K562 (cell line): ENCODE results near the gene ERCC6. TPM values are rescaled to one million over a fixed set of nuclear protein-coding genes. Genes with fewer than 3 reads are reported as not detected.

Experiments
- CREM ChIP-seq: IDR thresholded peaks from 2 replicates; pipeline ENCODE4 v1.6.1; 2014; ENCODE audit warnings: antibody characterized with exemption, low read depth
- GTF2E2 ChIP-seq: fragments of 200-800 bp; sonication (Bioruptor generic); IDR thresholded peaks from 2 replicates; pipeline ENCODE4 v1.6.1; 2016; ENCODE audit warnings: missing genetic modification characterization, missing compliant biosample characterization
- KDM1A ChIP-seq, 2 experiments: fragments of 450-650 bp; IDR thresholded peaks; 2 replicates each; pipeline ENCODE4 v1.6.1; 2016; ENCODE audit warnings: mild to moderate bottlenecking in 2 of 2
- PPARD ChIP-seq: fragments of 250-450 bp; sonication (Bioruptor Pico); IDR thresholded peaks from 2 replicates; pipeline ENCODE4 v1.8.0; 2022; ENCODE audit warnings: inconsistent platforms, mild to moderate bottlenecking, moderate library complexity
- RAD51 ChIP-seq: fragments of 450-650 bp; IDR thresholded peaks from 2 replicates; pipeline ENCODE4 v1.7.1; 2016; ENCODE audit warnings: low read depth, mild to moderate bottlenecking, borderline replicate concordance
- RCOR1 ChIP-seq, 2 experiments: IDR thresholded peaks; 2 replicates each; pipeline ENCODE4 v1.6.1; 2012; ENCODE audit warnings: low read depth in 2 of 2, low read length in 2 of 2, borderline replicate concordance in 1 of 2, improper control_type of control experiment in 1 of 2
- SMARCC2 ChIP-seq: fragments of 450-650 bp; IDR thresholded peaks from 2 replicates; pipeline ENCODE4 v1.6.1; 2017; ENCODE audit warnings: antibody characterized with exemption, moderate library complexity, mild to moderate bottlenecking, low read depth
- SRF ChIP-seq, 2 experiments: fragments of 250-450, 450-650 bp in 1 of 2; sonication (Bioruptor Pico) in 1 of 2; sonication (generic) in 1 of 2; formaldehyde crosslinking; IDR thresholded peaks; 2 replicates each; pipeline versions ENCODE4 v1.5.0 to v1.5.1; 2020 to 2022; ENCODE audit warnings: mild to moderate bottlenecking in 1 of 2, missing genetic modification reagents in 1 of 2
- TBL1XR1 ChIP-seq, 2 experiments: IDR thresholded peaks; 2 replicates each; pipeline ENCODE4 v1.6.1; 2012; ENCODE audit warnings: improper control_type of control experiment in 2 of 2, low read length in 2 of 2, mild to moderate bottlenecking in 1 of 2
- TCFL5 ChIP-seq: fragments of 250-450 bp; sonication (Bioruptor Pico); conservative IDR thresholded peaks from 2 replicates; pipeline ENCODE4 v1.6.1; 2021; ENCODE audit warnings: mild to moderate bottlenecking, moderate library complexity, matching md5 sums
- THRAP3 ChIP-seq: fragments of 450-650 bp; IDR thresholded peaks from 2 replicates; pipeline ENCODE4 v1.6.1; 2016; ENCODE audit warnings: mild to moderate bottlenecking, inconsistent platforms, borderline replicate concordance
- VEZF1 ChIP-seq: fragments of 200-800 bp; sonication (Bioruptor generic); IDR thresholded peaks from 2 replicates; pipeline ENCODE4 v1.6.1; 2017; ENCODE audit warnings: missing genetic modification characterization, missing compliant biosample characterization
- ZFP1 ChIP-seq: fragments of 450-650 bp; formaldehyde crosslinking; IDR thresholded peaks from 2 replicates; pipeline ENCODE4 v1.4.0; 2020; ENCODE audit warnings: mild to moderate bottlenecking, mixed read lengths
- ZNF263 ChIP-seq: sonication (generic); formaldehyde crosslinking; IDR thresholded peaks from 2 replicates; pipeline ENCODE4 v1.8.0; 2022; ENCODE audit warnings: mild to moderate bottlenecking, missing genetic modification reagents, borderline replicate concordance
- ZNF316 ChIP-seq: fragments of 450-650 bp; IDR thresholded peaks from 2 replicates; pipeline ENCODE4 v1.6.1; 2016
- ZNF408 ChIP-seq: fragments of 250-450 bp; sonication (Bioruptor Pico); IDR thresholded peaks from 2 replicates; pipeline ENCODE4 v1.4.0; 2020; ENCODE audit warnings: low read depth, mild to moderate bottlenecking, moderate library complexity
- ZNF518B ChIP-seq: fragments of 250-450 bp; sonication (Bioruptor Pico); IDR thresholded peaks from 2 replicates; pipeline ENCODE4 v1.5.0; 2021; ENCODE audit warnings: mild to moderate bottlenecking, moderate library complexity
- polyA plus RNA-seq, 8 experiments: library from polyadenylated mRNA; depleted of rRNA in 4 of 8; stranded (reverse) in 5 of 8; unstranded in 3 of 8; fragments of >200 nt; fragmentation: Nextera tagmentation in 2 of 8; fragmentation: Illumina TruSeq in 1 of 8; extraction: Ambion mirVana in 2 of 8; extraction: Trizol in 1 of 8; gene quantifications; 2 replicates each; pipeline versions ENCODE4 v1.2.1 to v1.2.3, GENCODE V29; 2011 to 2014; ENCODE audit warnings: inconsistent platforms in 1 of 8, missing spikeins in 1 of 8
- total RNA-seq, 7 experiments: library from RNA; depleted of rRNA in 6 of 7; stranded (reverse); fragments of >200 nt in 6 of 7; fragmentation: Illumina TruSeq in 2 of 7; extraction: Trizol in 2 of 7; gene quantifications; 2 replicates each; pipeline versions ENCODE4 v1.2.1 to v1.2.3, GENCODE V29; 2011 to 2021; ENCODE audit warnings: low replicate concordance in 1 of 7
- TF ChIP-seq, protein P1 (sequence below): fragments of 250-450 bp; sonication (Bioruptor Pico); IDR thresholded peaks from 2 replicates; pipeline ENCODE4 v1.8.0; 2021; ENCODE audit warnings: mild to moderate bottlenecking, moderate library complexity
- TF ChIP-seq, protein P2 (sequence below), 2 experiments: fragments of 450-650 bp; IDR thresholded peaks; 2 replicates each; pipeline ENCODE4 v1.6.1; 2016
- TF ChIP-seq, protein P3 (sequence below): fragments of 250-450 bp; sonication (Bioruptor Pico); IDR thresholded peaks from 2 replicates; pipeline ENCODE4 v1.5.0; 2022; ENCODE audit warnings: mild to moderate bottlenecking

ERCC6 gene
- total and polyA plus RNA-seq, 9 of the 15 experiments (the other 6 are each of a cell fraction or from before 2014, with no cell fraction given) = 7.8 to 17.7 (median 11.8) TPM

DNA sequence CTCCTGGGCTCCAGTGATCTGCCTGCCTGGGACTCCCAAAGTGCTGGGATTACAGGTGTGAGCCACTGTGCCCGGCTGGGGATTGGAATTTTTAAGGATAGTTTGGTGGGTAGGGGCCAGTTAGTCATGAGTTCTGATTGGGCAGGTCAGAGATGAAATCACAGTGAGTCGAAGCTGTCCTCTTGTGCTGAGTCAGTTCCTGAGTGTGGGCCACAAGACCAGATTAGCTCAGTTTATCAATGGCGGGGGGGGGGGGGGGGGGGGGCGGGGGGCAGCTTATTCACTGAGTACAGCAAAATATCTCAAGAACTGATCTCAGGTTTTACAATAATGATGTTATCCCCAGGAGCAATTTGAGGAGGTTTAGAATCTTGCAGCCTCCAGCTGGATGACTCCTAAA lies 11.6 kb upstream of the ERCC6 start (continued):
- TF ChIP-seq ZNF518B (CRISPR knock-in tag) (no peak), TCFL5 (no peak), THRAP3 (no peak), KDM1A (IDR thresholded peaks at IDR 0.05) (peak; percentile 87 to 89), VEZF1 (peak; percentile 95), PPARD (CRISPR knock-in tag) (no peak), ZNF263 (CRISPR knock-in tag) (no peak), ZFP1 (CRISPR knock-in tag) (no peak), ZNF408 (CRISPR knock-in tag) (no peak), SRF (CRISPR knock-in tag; IDR thresholded peaks at IDR 0.05) (no peak), RAD51 (no peak), TBL1XR1 (IDR thresholded peaks at IDR 0.05; ENCODE audit: low read length in 2 of 2) (no peak), CREM (no peak), ZNF316 (peak; percentile 57), RCOR1 (IDR thresholded peaks at IDR 0.05; ENCODE audit: borderline replicate concordance in 1 of 2, low read depth in 2 of 2, low read length in 2 of 2) (peak in 1 of 2 experiments; percentile 88; a peak in 2 of 4 replicates), SMARCC2 (no peak), GTF2E2 (tag) (no peak; the same call in 1 of the 2 replicates)
- TF ChIP-seq, protein P1, sequence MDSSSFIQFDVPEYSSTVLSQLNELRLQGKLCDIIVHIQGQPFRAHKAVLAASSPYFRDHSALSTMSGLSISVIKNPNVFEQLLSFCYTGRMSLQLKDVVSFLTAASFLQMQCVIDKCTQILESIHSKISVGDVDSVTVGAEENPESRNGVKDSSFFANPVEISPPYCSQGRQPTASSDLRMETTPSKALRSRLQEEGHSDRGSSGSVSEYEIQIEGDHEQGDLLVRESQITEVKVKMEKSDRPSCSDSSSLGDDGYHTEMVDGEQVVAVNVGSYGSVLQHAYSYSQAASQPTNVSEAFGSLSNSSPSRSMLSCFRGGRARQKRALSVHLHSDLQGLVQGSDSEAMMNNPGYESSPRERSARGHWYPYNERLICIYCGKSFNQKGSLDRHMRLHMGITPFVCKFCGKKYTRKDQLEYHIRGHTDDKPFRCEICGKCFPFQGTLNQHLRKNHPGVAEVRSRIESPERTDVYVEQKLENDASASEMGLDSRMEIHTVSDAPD (CRISPR knock-in tag) = no peak
- TF ChIP-seq, protein P2, sequence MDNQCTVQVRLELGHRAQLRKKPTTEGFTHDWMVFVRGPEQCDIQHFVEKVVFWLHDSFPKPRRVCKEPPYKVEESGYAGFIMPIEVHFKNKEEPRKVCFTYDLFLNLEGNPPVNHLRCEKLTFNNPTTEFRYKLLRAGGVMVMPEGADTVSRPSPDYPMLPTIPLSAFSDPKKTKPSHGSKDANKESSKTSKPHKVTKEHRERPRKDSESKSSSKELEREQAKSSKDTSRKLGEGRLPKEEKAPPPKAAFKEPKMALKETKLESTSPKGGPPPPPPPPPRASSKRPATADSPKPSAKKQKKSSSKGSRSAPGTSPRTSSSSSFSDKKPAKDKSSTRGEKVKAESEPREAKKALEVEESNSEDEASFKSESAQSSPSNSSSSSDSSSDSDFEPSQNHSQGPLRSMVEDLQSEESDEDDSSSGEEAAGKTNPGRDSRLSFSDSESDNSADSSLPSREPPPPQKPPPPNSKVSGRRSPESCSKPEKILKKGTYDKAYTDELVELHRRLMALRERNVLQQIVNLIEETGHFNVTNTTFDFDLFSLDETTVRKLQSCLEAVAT (IDR thresholded peaks at IDR 0.05) = no peak
- TF ChIP-seq, protein P3, sequence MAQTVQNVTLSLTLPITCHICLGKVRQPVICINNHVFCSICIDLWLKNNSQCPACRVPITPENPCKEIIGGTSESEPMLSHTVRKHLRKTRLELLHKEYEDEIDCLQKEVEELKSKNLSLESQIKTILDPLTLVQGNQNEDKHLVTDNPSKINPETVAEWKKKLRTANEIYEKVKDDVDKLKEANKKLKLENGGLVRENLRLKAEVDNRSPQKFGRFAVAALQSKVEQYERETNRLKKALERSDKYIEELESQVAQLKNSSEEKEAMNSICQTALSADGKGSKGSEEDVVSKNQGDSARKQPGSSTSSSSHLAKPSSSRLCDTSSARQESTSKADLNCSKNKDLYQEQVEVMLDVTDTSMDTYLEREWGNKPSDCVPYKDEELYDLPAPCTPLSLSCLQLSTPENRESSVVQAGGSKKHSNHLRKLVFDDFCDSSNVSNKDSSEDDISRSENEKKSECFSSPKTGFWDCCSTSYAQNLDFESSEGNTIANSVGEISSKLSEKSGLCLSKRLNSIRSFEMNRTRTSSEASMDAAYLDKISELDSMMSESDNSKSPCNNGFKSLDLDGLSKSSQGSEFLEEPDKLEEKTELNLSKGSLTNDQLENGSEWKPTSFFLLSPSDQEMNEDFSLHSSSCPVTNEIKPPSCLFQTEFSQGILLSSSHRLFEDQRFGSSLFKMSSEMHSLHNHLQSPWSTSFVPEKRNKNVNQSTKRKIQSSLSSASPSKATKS (CRISPR knock-in tag) = no peak
